ENCODE measurements around the gene CLIP4. TPM values are rescaled to one million over a fixed set of nuclear protein-coding genes. Genes with fewer than 3 reads are reported as not detected.
A peak's percentile ranks its signal among the peaks of the same experiment; 100 is the strongest.

Gene CLIP4
- polyA plus RNA-seq, 1 of the 3 experiments (the other 2 are of a cell fraction) = 12.7 TPM

DNA sequence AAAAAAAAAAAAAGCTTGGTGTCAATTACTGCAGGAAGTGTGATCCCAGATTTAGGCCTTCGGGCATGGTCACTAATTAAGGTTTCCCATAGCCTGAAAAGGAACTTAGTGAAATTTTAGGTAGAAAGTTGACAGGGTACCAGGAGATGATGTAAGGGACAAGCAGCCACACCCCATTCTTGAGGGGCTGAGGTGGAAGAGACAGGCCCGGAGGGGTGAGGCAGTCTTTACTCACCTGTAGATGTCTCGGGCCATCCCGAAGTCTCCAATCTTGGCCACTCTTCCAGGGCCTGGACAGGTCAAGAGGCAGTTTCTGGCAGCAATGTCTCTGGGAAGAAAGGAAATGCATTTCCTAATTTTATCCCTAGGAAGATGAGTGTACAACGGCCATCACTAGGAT lies 94.3 kb downstream of the CLIP4 start (continued):
- TF ChIP-seq ELF1 (IDR thresholded peaks at IDR 0.05) = no peak

DNA sequence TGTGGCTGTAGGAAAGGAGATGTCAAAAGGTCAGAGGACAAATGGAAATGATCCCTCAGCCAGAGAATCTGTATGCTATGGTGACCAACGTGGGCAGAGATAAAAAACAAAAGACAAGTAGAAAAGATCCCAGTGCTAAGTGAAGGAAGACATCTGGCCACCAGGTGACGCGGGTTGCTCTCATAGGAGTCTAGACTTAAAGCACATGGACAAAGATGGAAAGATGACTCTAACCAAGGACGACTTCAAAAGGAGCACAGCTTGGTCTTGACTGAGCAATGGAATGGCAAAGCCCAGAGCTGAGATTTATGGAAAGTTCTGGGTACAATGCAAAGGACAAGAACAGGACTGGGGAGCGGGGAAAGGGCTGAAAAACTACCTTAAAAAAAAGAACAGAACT lies 96.8 kb downstream of the CLIP4 start:
- Histone ChIP-seq H3K36me3 (replicated peaks in 1 of 2; ENCODE audit: control insufficient read depth in 1 of 2, insufficient read depth in 2 of 2, low read length in 1 of 2) (peaks cover 0 to 5% of the 10 kb centered on the region in 2 experiments), H4K20me1 (ENCODE audit: insufficient read depth) (no peaks in the 10 kb centered on the region), H3K27me3 (ENCODE audit: insufficient read depth) (no peaks in the 10 kb centered on the region), H3K9me2 (no peaks in the 10 kb centered on the region), H3K79me2 (ENCODE audit: insufficient read depth) (no peaks in the 10 kb centered on the region), H3K4me3 (ENCODE audit: low read depth in 2 of 2, low read length in 1 of 2) (no peak overlapping the region), H3K4me2 (no peak overlapping the region), H3K27ac (ENCODE audit: low read depth in 2 of 2, low read length in 1 of 2) (peak overlapping the region in 1 of 2 experiments; percentile 41; a peak in 2 of 4 replicates), H3K9me3 (no peaks in the 10 kb centered on the region), H3K9ac (no peak overlapping the region), H3K4me1 (ENCODE audit: control insufficient read depth in 1 of 2, insufficient read depth in 2 of 2, low read depth in 1 of 2, low read length in 1 of 2) (peaks cover 0 to 27% of the 10 kb centered on the region in 2 experiments; a peak in 2 of 4 replicates), H2AFZ (ENCODE audit: low read depth) (no peak overlapping the region), H3F3A (replicated peaks; ENCODE audit: insufficient read depth) (no peaks in the 10 kb centered on the region)
- DNase-seq = no peak
- ChIA-PET POLR2A (interaction anchor here (1.4 kb wide), 1 partner anchor 50 kb away, joined by 3 read pairs; no protein-coding TSS in a partner anchor), CTCF (interaction anchor here (1.0 to 1.3 kb wide), 4 partner anchors 24 to 814 kb away, joined by 3 to 5 read pairs (median 3); no protein-coding TSS in a partner anchor)
- 58% methylated on average over 5 of the region's 5 CpGs for WGBS (ENCODE audit: low lambda C conversion rate)
- TF ChIP-seq MXI1 (IDR thresholded peaks at IDR 0.05; ENCODE audit: low read depth, low read length) (no peak), ELF1 (IDR thresholded peaks at IDR 0.05) (no peak), GATA2 (CRISPR knock-in tag; IDR thresholded peaks at IDR 0.05) (no peak), RCOR1 (IDR thresholded peaks at IDR 0.05; ENCODE audit: low read length) (no peak), FOXJ3 (CRISPR knock-in tag; IDR thresholded peaks at IDR 0.05) (no peak), YY1 (IDR thresholded peaks at IDR 0.05; ENCODE audit: low read depth) (no peak), MEF2A (IDR thresholded peaks at IDR 0.05; ENCODE audit: borderline replicate concordance, low read depth) (no peak), EP300 (IDR thresholded peaks at IDR 0.05; ENCODE audit: borderline replicate concordance in 1 of 2, low read depth in 1 of 2, low read length in 1 of 2) (no peak), POLR2AphosphoS5 (IDR thresholded peaks at IDR 0.05; ENCODE audit: low read depth, low read length) (no peak)
- TF ChIP-seq, protein P1, sequence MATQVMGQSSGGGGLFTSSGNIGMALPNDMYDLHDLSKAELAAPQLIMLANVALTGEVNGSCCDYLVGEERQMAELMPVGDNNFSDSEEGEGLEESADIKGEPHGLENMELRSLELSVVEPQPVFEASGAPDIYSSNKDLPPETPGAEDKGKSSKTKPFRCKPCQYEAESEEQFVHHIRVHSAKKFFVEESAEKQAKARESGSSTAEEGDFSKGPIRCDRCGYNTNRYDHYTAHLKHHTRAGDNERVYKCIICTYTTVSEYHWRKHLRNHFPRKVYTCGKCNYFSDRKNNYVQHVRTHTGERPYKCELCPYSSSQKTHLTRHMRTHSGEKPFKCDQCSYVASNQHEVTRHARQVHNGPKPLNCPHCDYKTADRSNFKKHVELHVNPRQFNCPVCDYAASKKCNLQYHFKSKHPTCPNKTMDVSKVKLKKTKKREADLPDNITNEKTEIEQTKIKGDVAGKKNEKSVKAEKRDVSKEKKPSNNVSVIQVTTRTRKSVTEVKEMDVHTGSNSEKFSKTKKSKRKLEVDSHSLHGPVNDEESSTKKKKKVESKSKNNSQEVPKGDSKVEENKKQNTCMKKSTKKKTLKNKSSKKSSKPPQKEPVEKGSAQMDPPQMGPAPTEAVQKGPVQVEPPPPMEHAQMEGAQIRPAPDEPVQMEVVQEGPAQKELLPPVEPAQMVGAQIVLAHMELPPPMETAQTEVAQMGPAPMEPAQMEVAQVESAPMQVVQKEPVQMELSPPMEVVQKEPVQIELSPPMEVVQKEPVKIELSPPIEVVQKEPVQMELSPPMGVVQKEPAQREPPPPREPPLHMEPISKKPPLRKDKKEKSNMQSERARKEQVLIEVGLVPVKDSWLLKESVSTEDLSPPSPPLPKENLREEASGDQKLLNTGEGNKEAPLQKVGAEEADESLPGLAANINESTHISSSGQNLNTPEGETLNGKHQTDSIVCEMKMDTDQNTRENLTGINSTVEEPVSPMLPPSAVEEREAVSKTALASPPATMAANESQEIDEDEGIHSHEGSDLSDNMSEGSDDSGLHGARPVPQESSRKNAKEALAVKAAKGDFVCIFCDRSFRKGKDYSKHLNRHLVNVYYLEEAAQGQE (IDR thresholded peaks at IDR 0.05; ENCODE audit: low read depth, low read length) = no peak
- TF ChIP-seq, protein P2, sequence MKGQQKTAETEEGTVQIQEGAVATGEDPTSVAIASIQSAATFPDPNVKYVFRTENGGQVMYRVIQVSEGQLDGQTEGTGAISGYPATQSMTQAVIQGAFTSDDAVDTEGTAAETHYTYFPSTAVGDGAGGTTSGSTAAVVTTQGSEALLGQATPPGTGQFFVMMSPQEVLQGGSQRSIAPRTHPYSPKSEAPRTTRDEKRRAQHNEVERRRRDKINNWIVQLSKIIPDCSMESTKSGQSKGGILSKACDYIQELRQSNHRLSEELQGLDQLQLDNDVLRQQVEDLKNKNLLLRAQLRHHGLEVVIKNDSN (IDR thresholded peaks at IDR 0.05; ENCODE audit: borderline replicate concordance, low read depth) = no peak
- TF ChIP-seq, protein P3, sequence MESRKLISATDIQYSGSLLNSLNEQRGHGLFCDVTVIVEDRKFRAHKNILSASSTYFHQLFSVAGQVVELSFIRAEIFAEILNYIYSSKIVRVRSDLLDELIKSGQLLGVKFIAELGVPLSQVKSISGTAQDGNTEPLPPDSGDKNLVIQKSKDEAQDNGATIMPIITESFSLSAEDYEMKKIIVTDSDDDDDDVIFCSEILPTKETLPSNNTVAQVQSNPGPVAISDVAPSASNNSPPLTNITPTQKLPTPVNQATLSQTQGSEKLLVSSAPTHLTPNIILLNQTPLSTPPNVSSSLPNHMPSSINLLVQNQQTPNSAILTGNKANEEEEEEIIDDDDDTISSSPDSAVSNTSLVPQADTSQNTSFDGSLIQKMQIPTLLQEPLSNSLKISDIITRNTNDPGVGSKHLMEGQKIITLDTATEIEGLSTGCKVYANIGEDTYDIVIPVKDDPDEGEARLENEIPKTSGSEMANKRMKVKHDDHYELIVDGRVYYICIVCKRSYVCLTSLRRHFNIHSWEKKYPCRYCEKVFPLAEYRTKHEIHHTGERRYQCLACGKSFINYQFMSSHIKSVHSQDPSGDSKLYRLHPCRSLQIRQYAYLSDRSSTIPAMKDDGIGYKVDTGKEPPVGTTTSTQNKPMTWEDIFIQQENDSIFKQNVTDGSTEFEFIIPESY (IDR thresholded peaks at IDR 0.05; ENCODE audit: borderline replicate concordance, low read depth) = no peak

Measured in SK-N-SH (cell line).